ENCODE data around the gene COL16A1. TPM values are rescaled to one million over a fixed set of nuclear protein-coding genes. Genes with fewer than 3 reads are reported as not detected.

COL16A1 gene
- total and polyA plus RNA-seq, 2 of the 13 experiments (the other 11 are each of a cell fraction or from before 2014, with no cell fraction given), result 4.3 to 12.2 TPM

GRCh38 chr1:31715873-31716220, 12.0 kb upstream of the COL16A1 start:
- no peak overlapping the region for H3K27ac ChIP-seq (ENCODE audit: extremely low read length, insufficient read depth, low read length)
- intact Hi-C loops (cut with micrococcal nuclease; ENCODE audit: unreplicated experiment) (loop anchor here (2.0 kb wide), 1 partner anchor 73 kb away; no protein-coding TSS in a partner anchor), in situ Hi-C loops (cut with HindIII; ENCODE audit: extremely low pct_ligation_motif_present, low pct_unique_long_range_greater_than_20kb) (no loop called here)
- WGBS (ENCODE audit: low lambda C conversion rate), result 1% methylated on average over 6 of the region's 7 CpGs
- H3K27me3 ChIP-seq (ENCODE audit: control insufficient read depth in 1 of 2, insufficient read depth in 2 of 2, low read length in 2 of 2), result no peaks in the 10 kb centered on the region; a peak in 1 of 5 replicates
- TF ChIP-seq PBX3 (CRISPR knock-in tag; IDR thresholded peaks at IDR 0.05; ENCODE audit: borderline replicate concordance) (no peak), GABPB1 (CRISPR knock-in tag; IDR thresholded peaks at IDR 0.05) (no peak), ZNF710 (CRISPR knock-in tag; IDR thresholded peaks at IDR 0.05; ENCODE audit: borderline replicate concordance) (0 out of 2 replicates have a peak, but pooled peaks have one; percentile 17), ARID2 (CRISPR knock-in tag; IDR thresholded peaks at IDR 0.05; ENCODE audit: borderline replicate concordance) (0 out of 2 replicates have a peak, but pooled peaks have one; percentile 30)
- H3K4me3 ChIP-seq (replicated peaks in 1 of 3; ENCODE audit: insufficient read depth in 1 of 3, low read depth in 2 of 3, low read length in 3 of 3), result peak overlapping the region; percentile 63 to 82 (median 71); a peak in 5 of 6 replicates
- POLR2A ChIA-PET, result interaction anchor here (0.9 to 4.0 kb wide), 13 partner anchors 9 to 76 kb away, joined by 3 to 73 read pairs (median 6); partner anchors contain the start of genes COL16A1 and PEF1
- H2AFZ ChIP-seq (ENCODE audit: low read length), result no peak overlapping the region
- H3K4me1 ChIP-seq (ENCODE audit: insufficient read depth, low read length), result peaks cover 31% of the 10 kb centered on the region
- H3K36me3 ChIP-seq (replicated peaks in 1 of 2; ENCODE audit: control insufficient read depth in 1 of 2, insufficient read depth in 2 of 2, low read length in 2 of 2), result no peaks in the 10 kb centered on the region
- H3K79me2 ChIP-seq (ENCODE audit: insufficient read depth, low read length), result no peaks in the 10 kb centered on the region
- CTCF ChIA-PET (ENCODE audit: low intra/inter-chr PET ratio, low total read pairs), result interaction anchor here (1.1 to 3.0 kb wide), 5 partner anchors 15 to 73 kb away, joined by 3 to 20 read pairs (median 6); no protein-coding TSS in a partner anchor
- no peak for FAIRE-seq
- no TSS peak for BruUV-seq (replicated peaks)
- H3K9ac ChIP-seq (ENCODE audit: insufficient read depth, low read depth, low read length), result 0 out of 2 replicates have a peak overlapping the region, but pooled peaks have one; percentile 77
- no peaks in the 10 kb centered on the region for H3K9me3 ChIP-seq (ENCODE audit: low read length)
- H4K20me1 ChIP-seq (ENCODE audit: insufficient read depth, low read length), result no peaks in the 10 kb centered on the region
- no peak; the same call in 2 of the 3 replicates for ATAC-seq
- peak overlapping the region; percentile 97 for H3K4me2 ChIP-seq (ENCODE audit: low read depth, low read length)
- DNase-seq (ENCODE audit: low spot score), result no peak
